ENCODE data around the gene GPC1. TPM values are rescaled to one million over a fixed set of nuclear protein-coding genes. Genes with fewer than 3 reads are reported as not detected.

GPC1 gene
- total and polyA plus RNA-seq, 2 of the 13 experiments (the other 11 are each of a cell fraction or from before 2014, with no cell fraction given): 4.0 to 5.5 TPM

- H3K9ac ChIP-seq (ENCODE audit: insufficient read depth, low read depth, low read length): no peak overlapping the region
- ATAC-seq: peak; percentile 54
- ChIA-PET POLR2A (no interaction called here), CTCF (ENCODE audit: low intra/inter-chr PET ratio, low total read pairs) (no interaction called here)
- no peaks in the 10 kb centered on the region for H3K36me3 ChIP-seq (replicated peaks in 1 of 2; ENCODE audit: control insufficient read depth in 1 of 2, insufficient read depth in 2 of 2, low read length in 2 of 2)
- H3K4me2 ChIP-seq (ENCODE audit: low read depth, low read length): no peak overlapping the region
- H3K27me3 ChIP-seq (ENCODE audit: control insufficient read depth in 1 of 2, insufficient read depth in 2 of 2, low read length in 2 of 2): peaks cover 17 to 56% of the 10 kb centered on the region in 2 experiments; a peak in 4 of 5 replicates
- no peaks in the 10 kb centered on the region for H3K79me2 ChIP-seq (ENCODE audit: insufficient read depth, low read length)
- no peak overlapping the region for H3K27ac ChIP-seq (ENCODE audit: extremely low read length, insufficient read depth, low read length)
- no peak for FAIRE-seq
- BruUV-seq (replicated peaks): no TSS peak
- no peak for TF ChIP-seq ZNF776 (CRISPR knock-in tag; IDR thresholded peaks at IDR 0.05)
- TF ChIP-seq MTF1 (CRISPR knock-in tag; IDR thresholded peaks at IDR 0.05): no peak
- no peak for TF ChIP-seq ZNF713 (CRISPR knock-in tag; IDR thresholded peaks at IDR 0.05)
- no peak for TF ChIP-seq PRPF4 (IDR thresholded peaks at IDR 0.05; ENCODE audit: low read depth, low read length, poor library complexity, severe bottlenecking)
- TF ChIP-seq ZNF710 (CRISPR knock-in tag; IDR thresholded peaks at IDR 0.05; ENCODE audit: borderline replicate concordance): 0 out of 2 replicates have a peak, but pooled peaks have one; percentile 32
- TF ChIP-seq SIX4 (CRISPR knock-in tag; IDR thresholded peaks at IDR 0.05): no peak
- no peak overlapping the region for H2AFZ ChIP-seq (ENCODE audit: low read length)
- no peaks in the 10 kb centered on the region for H3K9me3 ChIP-seq (ENCODE audit: low read length)
- no peaks in the 10 kb centered on the region for H4K20me1 ChIP-seq (ENCODE audit: insufficient read depth, low read length)
- H3K4me3 ChIP-seq (replicated peaks in 1 of 3; ENCODE audit: insufficient read depth in 1 of 3, low read depth in 2 of 3, low read length in 3 of 3): no peak overlapping the region
- intact Hi-C loops (cut with micrococcal nuclease; ENCODE audit: unreplicated experiment) (loop anchor here (1.0 kb wide), 1 partner anchor 25 kb away; no protein-coding TSS in a partner anchor), in situ Hi-C loops (cut with HindIII; ENCODE audit: extremely low pct_ligation_motif_present, low pct_unique_long_range_greater_than_20kb) (no loop called here)
- no peak for DNase-seq (ENCODE audit: low spot score)
- 19% methylated on average over 8 of the region's 15 CpGs for WGBS (ENCODE audit: low lambda C conversion rate)
- H3K4me1 ChIP-seq (ENCODE audit: insufficient read depth, low read length): no peaks in the 10 kb centered on the region
Measured at GRCh38 chr2:240412211-240412861, 23.1 kb upstream of the GPC1 start.
